ENCODE measurements around the gene ATP11A.

Gene ATP11A

DNA sequence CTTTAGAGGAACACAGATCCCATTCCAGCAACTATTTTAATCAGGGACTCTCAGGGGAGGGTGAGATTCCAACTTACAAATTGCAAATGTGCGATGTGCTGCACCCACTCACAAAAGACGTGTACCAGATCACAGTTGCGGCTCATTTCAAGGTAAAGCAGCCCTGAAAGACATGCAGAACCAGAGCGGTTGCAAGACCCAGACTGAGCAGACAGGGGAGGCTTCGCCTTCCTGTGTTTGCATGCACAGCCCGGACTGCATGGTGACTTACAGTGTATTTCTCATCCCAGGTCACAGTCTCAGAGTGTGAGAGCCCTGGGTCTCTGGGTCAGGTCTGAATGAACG is 84.6 kb downstream of the ATP11A start:
- TF ChIP-seq, protein P1, sequence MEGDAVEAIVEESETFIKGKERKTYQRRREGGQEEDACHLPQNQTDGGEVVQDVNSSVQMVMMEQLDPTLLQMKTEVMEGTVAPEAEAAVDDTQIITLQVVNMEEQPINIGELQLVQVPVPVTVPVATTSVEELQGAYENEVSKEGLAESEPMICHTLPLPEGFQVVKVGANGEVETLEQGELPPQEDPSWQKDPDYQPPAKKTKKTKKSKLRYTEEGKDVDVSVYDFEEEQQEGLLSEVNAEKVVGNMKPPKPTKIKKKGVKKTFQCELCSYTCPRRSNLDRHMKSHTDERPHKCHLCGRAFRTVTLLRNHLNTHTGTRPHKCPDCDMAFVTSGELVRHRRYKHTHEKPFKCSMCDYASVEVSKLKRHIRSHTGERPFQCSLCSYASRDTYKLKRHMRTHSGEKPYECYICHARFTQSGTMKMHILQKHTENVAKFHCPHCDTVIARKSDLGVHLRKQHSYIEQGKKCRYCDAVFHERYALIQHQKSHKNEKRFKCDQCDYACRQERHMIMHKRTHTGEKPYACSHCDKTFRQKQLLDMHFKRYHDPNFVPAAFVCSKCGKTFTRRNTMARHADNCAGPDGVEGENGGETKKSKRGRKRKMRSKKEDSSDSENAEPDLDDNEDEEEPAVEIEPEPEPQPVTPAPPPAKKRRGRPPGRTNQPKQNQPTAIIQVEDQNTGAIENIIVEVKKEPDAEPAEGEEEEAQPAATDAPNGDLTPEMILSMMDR (IDR thresholded peaks at IDR 0.05): no peak

DNA sequence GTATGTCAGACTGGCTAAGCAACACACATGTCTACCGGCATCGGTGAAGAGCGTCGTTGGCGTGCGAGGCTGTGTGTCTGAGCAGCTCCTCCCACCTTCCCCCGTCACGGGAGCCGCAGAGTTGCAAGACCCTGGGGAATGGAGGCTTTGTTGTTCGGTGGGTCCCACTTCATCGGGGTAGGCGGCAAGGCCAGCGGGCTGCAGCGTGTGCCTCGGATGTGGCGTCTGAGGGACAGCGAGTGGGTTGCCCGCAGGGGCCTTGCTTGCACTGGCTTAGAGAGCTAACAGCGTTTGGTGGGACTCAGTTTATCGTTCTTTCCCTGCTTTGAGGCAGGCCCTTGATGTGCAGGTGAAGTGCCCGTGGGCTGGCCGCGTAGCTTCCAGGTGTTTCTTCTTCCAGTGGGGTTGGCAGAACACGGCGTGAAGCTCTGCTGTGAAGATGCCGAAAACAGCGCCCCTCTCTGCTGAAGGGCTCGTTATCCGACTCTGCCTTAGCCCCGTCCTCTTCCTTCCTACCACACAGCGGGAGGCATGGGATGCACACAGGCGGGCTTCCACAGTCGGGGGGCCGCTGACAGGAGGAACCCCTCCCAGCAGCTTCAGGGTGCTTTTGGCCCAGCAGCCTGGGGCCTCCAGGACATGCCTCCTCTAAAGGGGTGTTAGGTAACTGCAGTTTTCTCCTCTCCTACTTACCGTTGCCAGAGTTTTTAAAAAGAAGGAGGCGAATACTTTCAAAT is 85.2 kb downstream of the ATP11A start:
- TF ChIP-seq, protein P1 (IDR thresholded peaks at IDR 0.05): no peak

- TF ChIP-seq, protein P1 (IDR thresholded peaks at IDR 0.05): no peak
Measured at GRCh38 chr13:112775791-112776279, 86.0 kb downstream of the ATP11A start.

GRCh38 chr13:112776354-112776753 is 86.5 kb downstream of the ATP11A start:
- TF ChIP-seq, protein P1 (IDR thresholded peaks at IDR 0.05): no peak

- TF ChIP-seq, protein P1 (IDR thresholded peaks at IDR 0.05): no peak
Measured at GRCh38 chr13:112776971-112777370, 87.1 kb downstream of the ATP11A start.

DNA sequence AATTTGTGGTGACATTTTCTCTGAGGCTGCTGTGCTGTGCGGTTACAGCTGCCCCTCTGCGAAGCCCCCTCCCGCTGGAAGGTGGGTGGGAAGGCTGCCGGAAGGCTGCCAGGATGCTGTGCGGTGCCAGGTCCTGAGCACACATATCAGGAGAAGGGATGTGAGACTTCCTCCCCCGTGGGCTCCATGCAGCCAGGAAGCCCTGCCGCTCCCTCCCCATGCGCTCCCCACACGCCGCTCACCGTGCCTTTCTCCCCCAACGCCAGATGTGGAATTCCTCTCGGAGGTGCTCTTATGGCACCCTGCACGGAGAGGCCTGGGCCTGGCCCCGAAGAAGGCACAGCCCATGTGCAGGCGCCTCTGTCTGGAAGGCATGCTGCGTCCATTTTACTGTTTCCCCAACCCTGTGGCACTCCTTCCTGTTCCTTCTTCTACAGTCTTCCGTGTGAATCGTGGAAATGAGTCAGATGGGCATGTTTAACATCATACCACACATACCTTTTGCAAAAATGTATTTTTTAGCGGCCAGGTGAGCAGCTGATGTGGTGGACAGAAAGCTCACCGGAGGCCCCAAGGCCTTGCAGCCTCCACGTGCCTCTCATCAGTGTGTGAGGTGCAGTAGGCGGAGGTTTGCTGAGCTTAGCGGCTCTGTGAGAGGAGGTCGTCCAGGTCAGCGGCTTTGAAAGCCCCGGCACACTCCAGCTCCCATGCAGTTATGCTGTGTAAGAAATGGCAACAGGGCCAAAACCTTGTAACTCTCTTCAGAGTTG is 88.0 kb downstream of the ATP11A start:
- TF ChIP-seq, protein P1 (IDR thresholded peaks at IDR 0.05): no peak

GRCh38 chr13:112779856-112780604 is 90.2 kb downstream of the ATP11A start:
- TF ChIP-seq, protein P1 (IDR thresholded peaks at IDR 0.05): no peak
